ENCODE measurements around the gene ATP9A.
"Not testable (repeated sequence)": the region's sequence is repeated elsewhere in the genome, so short reads cannot be mapped to it uniquely, and the experiment has no call there.

ATP9A gene, protein sequence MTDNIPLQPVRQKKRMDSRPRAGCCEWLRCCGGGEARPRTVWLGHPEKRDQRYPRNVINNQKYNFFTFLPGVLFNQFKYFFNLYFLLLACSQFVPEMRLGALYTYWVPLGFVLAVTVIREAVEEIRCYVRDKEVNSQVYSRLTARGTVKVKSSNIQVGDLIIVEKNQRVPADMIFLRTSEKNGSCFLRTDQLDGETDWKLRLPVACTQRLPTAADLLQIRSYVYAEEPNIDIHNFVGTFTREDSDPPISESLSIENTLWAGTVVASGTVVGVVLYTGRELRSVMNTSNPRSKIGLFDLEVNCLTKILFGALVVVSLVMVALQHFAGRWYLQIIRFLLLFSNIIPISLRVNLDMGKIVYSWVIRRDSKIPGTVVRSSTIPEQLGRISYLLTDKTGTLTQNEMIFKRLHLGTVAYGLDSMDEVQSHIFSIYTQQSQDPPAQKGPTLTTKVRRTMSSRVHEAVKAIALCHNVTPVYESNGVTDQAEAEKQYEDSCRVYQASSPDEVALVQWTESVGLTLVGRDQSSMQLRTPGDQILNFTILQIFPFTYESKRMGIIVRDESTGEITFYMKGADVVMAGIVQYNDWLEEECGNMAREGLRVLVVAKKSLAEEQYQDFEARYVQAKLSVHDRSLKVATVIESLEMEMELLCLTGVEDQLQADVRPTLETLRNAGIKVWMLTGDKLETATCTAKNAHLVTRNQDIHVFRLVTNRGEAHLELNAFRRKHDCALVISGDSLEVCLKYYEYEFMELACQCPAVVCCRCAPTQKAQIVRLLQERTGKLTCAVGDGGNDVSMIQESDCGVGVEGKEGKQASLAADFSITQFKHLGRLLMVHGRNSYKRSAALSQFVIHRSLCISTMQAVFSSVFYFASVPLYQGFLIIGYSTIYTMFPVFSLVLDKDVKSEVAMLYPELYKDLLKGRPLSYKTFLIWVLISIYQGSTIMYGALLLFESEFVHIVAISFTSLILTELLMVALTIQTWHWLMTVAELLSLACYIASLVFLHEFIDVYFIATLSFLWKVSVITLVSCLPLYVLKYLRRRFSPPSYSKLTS

DNA sequence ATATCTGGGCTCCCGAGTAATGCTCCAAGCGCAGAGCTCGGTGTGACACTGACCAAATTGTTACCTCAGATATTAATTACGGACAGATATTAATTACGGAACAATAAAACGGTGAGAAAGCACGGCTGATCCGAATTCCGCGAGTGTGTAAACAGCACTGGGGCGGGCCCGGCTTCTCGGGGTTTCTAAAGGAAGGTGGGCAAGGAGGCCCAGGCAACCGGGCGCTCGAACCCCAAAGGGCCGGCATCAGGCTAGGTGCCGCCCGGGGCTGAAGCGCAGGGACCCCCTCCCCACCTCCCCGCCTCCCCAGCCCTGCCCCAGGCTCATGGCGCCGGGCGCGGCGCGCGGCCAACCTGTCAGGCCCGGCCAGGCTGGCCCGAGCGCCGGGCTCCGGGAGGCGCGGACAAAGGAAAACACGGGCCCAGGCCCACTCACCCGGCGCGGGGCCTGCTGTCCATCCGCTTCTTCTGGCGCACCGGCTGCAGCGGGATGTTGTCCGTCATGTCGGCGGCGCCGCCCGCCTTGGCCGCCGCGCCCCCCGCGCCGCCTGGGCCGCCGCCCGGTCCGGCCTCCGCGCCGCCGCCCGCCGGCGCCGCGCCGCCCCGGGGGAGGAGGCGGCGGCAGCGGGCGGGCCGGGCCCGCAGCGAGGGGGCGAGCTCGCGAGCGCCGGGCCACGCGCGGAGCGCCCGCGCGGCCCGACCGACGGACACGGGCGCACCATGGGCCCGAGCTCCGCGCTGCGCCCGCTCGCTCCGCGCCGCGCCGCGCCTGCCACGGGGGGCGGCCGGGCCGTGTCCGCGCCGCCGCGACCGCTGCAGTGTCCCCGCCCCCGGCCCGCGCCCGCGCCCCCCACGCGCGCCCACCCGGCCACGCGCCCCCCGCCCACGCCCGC lies at the start of gene ATP9A:
TSS of gene ATP9A (minus strand) at position 524 of the 892 bp plus-strand sequence. CDS start at position 503, 21 bp downstream.
- intact Hi-C loops (cut with DNase I), result loop anchor here (10.0 kb wide), 1 partner anchor 73 kb away; no protein-coding TSS in a partner anchor
- DNase-seq, result peak in 38 of 42 donors; percentile 18 to 72 (median 47)

DNA sequence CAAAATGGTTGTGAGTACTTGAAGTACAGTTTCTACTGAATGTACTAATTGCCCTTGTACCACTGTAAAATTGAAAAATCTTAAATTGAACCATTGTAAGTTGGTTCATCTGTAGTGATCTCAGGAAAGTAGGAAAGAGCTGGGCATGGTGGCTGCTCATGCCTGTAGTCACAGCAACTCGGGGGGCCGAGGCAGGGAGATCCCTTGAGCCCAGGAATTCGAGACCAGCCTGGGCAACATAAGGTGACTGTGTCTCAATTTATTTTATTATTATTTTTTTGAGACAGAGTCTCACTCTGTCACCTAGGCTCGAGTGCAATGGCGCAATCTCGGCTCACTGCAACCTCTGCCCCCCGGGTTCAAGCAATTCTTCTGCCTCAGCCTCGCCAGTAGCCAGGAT lies 48.7 kb upstream of the ATP9A start:
- intact Hi-C loops (cut with DNase I); DNase-seq: not testable (repeated sequence)

DNA sequence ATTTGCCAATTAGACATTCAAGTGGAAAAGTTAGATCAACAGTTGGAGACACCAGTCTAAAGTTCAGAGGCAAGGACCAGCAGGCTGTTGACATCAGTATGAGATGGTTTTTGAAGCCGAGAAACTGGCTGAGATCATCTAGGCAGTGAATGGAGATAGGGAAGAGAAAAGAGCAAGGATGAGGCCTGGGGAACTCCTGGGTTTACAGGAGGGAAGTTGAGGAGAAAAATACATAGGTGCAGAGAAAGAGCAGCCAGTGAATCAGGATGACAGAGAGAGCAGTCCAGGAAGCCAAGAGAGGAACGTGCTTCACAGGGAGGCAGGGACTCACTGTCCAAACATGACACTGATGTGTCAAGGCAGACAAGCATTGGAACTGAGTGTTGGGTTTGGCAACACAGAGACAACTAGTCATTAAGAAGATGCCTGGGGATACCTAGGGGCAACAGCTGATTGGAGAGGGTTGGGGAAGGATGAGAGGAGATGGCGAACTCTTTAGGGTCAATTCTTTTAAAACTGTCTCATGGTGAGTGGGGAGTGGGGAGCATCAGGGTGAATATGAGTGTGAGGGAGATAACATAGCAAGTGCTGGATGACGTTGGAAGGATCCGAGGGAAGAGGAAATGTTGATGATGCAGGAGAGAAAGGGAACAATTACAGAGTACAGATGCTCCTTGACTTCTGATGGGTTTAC lies 47.3 kb upstream of the ATP9A start:
- no peak for DNase-seq

DNA sequence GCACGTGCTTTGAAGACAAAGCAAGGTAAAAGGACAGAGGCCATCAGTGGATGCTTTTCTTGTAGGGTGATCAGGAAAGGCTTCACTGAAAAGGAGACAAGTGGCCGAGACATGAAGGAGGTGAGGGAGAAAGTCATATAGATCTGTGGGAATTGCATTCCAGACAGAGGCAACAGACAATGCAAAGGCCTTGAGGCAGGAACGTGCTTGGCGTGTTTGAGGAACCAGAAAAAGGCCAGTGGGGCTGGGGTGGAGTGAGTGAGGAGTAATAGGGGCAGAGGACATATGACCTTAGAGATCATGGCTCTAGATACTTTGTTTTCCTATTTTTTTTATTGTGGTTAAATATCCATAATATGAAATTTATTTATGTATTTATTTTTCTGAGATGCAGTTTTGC lies 44.7 kb upstream of the ATP9A start:
- intact Hi-C loops (cut with DNase I), result no loop called here
- DNase-seq, result no peak

More for the DNA sequence above, 47.3 kb upstream of the ATP9A start:
- intact Hi-C loops (cut with DNase I), result no loop called here

DNA sequence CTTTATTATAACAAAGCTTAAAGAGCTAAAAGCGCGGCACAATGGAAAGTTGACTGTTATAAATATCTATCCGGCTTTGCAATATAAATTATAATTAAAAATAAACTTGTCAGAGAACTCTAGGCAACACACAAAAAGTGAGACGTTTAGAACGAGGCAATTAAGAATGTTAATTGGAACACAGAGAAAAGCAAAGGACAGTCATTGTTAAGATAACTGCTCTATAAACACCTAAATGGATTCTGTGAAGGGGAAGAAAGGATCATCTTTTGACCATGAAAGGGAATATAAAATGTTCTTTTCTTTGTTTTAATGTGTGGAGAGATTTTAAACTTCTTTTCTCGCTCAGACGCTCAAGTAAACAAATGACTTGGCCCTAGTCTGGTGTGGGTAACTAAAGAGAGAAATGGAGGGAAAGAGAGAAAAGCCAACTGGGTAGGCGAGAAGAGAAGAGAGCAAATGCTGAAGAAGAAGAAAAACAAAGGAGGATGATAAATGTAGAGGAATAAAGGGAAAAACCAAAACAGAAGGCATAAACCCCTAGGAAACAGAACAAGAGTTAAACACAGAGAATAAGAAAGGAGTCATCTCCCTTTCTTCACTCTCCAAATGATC lies 43.4 kb upstream of the ATP9A start:
- no peak for DNase-seq
- intact Hi-C loops (cut with DNase I), result no loop called here

DNA sequence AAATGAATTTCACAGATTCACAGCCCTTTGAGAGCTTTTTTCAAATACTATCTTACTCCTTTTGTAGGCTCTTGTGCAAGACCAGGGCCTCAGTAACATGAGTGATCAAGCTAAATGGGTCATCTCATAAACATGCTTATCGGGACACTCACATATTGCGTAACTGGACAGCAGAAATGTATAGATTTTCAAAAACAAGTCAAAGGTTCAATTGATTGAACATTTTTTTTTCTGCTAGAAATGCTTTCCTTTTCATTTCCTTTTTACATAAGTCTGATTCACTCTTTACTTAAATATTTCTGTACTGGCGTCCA lies 42.8 kb upstream of the ATP9A start:
- intact Hi-C loops (cut with DNase I), result no loop called here
- no peak for DNase-seq

DNA sequence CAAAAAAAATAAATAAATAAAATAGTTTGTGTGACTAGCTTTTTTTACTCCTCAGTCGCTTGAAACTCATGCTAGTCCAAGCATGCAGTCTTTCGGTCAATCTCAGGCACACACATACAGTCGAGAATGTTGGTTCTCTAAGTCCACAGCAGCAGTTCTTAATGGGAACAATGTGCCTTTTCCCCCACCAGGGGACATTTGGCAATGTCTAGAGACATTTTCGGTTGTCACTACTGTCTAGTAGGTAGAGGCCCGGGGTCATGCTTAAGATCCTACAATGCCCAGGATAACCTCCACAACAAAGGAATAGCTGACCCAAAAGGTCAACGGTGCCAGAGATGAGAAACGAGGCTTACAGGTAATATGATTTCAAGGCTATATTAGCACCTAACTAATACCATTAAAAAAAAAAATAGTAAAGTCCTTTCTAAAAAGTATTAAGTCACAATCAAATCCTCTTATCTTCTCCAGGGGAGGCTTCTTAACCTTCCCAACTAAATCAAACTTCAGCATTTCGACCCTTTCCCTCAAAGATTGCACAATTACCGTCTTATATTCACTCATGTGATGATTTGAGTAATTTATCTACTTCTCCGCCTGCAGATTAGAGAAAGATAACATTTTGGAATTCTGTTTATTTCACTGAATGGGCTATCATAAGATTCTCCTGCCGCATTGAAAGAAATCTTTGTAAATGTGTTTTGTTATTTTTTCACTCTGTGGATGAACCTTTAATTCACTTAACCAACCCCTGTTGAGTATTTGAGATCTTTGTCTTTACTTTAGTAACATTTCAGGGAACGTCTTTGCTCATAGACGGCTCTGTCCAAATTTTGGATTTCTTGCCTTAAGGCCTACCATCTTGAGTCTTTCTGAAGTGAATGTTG lies 42.2 kb upstream of the ATP9A start:
- DNase-seq, result no peak
- intact Hi-C loops (cut with DNase I), result no loop called here

DNA sequence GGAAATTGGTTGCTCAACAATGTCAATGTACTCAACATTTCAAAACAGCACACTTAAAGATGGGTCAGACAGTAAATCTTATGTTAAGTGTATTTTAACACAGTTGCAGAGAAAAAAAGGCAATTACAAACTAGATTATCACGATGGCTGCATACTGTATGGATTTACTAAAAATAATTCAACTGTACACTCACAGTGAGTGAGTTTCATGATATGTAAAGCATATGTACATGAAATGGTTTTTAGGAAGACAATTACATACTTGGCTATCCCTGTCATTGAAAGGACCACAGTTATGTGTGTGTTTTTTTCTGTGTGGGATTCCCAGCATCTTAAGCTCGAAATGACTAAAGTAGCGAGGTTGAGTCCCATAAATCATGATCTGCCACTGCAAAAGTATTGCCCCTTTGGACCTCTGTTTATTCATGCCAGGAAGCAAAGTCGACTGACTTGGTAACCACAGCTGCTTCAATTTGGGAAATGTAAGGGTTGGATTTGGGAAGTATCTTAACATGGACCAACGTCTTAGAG lies 39.6 kb upstream of the ATP9A start:
- intact Hi-C loops (cut with DNase I), result no loop called here
- no peak for DNase-seq

DNA sequence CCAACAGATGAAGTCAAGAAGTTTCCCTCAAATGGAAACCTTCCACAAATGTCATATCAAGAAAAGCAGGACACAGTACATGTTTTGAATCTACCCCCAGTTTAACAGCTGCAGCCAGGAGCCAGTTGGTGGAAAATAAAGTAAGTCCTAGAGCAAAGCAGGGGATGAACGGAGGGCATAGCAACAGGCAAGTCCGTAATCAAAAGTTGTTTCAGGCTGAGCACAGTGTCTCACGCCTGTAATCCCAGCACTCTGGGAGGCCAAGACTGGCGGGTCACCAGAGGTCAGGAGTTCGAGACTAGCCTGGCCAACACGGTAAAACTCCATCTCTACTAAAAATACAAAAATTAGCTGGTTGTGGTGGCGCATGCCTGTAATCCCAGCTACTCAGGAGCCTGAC lies 36.6 kb upstream of the ATP9A start:
- intact Hi-C loops (cut with DNase I), result no loop called here
- no peak for DNase-seq

DNA sequence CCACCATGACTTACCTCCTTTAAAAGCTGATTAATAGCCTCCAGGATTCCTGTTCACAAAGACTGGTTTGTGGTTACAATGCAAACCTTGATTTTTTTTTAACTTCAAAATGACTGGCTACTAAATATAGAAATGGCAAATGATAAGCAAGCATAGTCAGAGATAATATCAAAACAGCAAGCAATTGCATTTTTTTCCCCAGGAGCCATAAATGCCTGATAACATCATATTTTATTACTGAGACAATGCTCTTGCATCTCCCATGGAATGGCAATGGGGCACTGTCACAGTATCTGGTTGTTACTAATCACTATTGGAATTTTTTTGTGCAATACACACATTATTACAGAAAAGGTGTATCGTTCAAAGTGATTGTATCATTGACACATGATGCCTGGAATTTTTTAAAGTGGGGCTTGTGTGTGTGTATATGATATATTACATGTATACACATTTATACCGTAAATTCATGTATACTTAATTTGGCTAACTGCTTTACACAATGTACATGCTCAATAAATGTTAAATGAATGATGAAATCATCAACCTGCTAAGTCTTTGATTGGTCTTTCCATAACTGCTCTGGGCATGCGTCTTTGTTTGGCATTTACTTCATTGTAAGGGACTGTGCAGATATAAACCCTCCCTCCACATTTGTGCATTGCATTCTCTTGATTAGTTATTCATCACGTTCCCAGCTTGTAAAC lies 35.1 kb upstream of the ATP9A start:
- DNase-seq, result no peak
- intact Hi-C loops (cut with DNase I), result no loop called here

DNA sequence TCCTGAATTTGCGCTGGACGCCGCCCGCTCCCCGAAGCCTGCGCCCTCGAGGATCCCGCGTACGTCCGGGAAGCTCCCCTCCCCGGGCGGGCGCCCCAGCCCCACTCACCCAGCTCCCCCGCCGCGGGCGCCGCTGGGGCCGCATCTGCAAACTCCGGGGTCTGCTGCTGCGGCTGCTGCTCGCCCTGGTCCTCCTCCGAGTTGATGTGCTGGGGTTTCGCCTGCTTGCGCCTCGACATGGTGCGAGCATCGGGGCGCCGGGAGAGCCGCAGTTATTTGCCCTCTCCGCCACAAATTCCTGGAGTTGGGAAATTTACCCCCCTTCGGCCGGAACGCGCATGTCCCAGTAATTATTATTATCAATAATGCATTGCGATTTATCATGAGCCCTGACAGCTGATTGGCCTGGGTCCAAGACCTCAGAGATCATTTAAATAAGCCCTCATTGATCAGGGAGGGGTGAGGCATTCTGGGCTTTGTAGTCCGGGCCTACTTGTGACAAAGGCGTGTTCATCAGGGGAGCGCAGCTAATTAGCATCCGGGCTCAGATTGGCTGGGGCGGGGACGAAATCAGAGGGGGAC lies 34.1 kb upstream of the ATP9A start, which contains the start of gene SALL4:
TSS of gene SALL4 (minus strand) at position 352 of the 582 bp plus-strand sequence. CDS start at position 239, 113 bp downstream.
- intact Hi-C loops (cut with DNase I), result no loop called here
- peak in 9 of 42 donors; percentile 6 to 43 (median 11) for DNase-seq

DNA sequence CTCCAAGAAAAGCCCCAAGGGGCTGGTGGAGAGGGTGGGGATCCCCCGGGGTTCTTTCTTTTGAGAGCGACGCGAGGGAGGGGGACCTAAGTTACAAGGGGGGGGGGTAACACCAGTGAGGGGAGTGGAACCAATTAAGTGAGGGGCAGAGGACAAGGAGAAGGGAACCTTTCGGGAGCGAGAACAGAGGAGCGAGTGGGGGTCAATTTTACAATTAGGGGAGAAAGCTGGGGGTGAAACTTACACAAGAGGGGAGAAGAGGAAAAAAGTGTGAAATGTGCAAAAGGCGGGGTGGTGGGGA lies 33.6 kb upstream of the ATP9A start:
- intact Hi-C loops (cut with DNase I), result no loop called here
- DNase-seq, result no peak

DNA sequence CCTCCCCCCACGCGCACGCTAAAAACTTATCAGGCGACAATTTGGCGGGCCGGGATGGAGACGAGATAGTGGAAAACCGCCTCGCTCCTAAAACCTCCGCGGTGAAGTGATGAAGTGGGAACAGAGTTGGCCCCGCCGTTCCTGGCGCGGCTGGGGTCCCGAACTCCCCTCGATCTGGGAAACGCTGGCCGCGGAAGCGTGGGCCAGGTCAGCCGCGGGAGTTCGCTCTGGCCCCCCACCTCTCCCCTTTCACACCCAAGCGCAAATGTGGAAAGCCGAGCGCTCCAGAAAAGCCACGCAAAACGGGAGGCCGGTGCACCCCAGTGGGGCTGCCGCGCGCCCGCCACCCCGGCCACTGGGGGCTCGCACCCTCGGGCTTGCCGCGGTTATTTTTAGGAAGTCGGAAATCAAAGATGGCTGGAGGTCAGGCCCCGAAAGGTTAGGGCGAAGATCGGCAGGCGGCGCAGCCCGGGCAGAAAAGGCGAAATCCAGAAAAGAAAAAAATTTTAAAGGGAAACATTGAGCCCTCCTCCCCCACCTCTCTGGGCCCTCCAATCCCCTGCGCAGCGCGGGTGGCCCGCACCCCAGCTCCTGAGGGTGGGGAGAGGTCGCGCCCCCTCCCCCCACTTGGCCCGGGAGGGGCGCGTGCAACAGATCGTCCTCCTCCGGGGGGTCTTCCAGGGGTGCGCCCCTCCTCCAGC lies 33.1 kb upstream of the ATP9A start:
- peak in 11 of 42 donors; percentile 3 to 45 (median 17) for DNase-seq
- intact Hi-C loops (cut with DNase I), result no loop called here

DNA sequence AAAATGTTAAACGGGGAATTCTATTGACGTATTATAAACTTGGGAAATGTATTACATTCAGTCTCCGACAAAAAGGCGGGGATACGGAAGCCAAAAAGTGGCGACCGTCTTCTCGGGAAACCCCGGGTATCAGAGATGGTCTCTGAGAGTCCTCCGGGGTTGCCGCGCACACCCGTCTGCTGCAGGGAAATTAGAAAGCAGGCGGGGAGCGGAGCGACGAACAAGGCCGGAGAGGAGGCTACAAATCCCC lies 32.6 kb upstream of the ATP9A start:
- peak in 9 of 42 donors; percentile 3 to 50 (median 34) for DNase-seq
- intact Hi-C loops (cut with DNase I), result no loop called here
